Keratinocyte (primary cell): ENCODE data around the gene CD8A.

Source experiments
- EZH2 ChIP-seq: IDR thresholded peaks from one replicate; pipeline ENCODE4 v1.6.1; 2012; ENCODE audit warnings: inconsistent platforms, mild to moderate bottlenecking, low read length, moderate library complexity
- TF ChIP-seq, protein P1 (sequence below), 3 experiments: IDR thresholded peaks in 1 of 3; conservative IDR thresholded peaks in 1 of 3; optimal IDR thresholded peaks in 1 of 3; 2 replicates in 2 of 3; 3 replicates in 1 of 3; pipeline versions ENCODE3 to v1.5.1; 2011; ENCODE audit warnings: low read length in 3 of 3, mild to moderate bottlenecking in 3 of 3, moderate library complexity in 2 of 3, control low read depth in 1 of 3, inconsistent platforms in 1 of 3; ENCODE audit not compliant: insufficient read depth in 2 of 3; ENCODE audit errors: extremely low read depth in 1 of 3

DNA sequence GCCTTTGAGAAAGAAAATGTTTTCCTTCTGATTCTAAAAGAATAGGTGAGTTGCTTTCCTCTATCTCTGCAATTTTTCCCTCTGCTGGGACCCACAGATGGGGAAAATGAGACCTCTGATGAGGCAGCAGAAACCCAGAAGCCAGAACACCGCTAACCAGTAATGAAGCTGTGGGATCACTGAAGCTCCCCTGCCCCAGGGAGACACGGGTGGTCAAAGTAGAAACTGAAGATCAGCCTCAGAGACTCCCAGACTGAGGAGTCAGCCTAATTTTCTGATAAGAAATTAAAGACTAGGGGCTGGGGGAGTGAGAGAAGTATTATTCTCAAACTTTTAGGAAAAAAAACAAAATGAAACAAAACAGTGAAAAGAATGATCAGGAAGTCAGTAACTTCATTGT, 40.8 kb upstream of the CD8A start:
- TF ChIP-seq, protein P1, sequence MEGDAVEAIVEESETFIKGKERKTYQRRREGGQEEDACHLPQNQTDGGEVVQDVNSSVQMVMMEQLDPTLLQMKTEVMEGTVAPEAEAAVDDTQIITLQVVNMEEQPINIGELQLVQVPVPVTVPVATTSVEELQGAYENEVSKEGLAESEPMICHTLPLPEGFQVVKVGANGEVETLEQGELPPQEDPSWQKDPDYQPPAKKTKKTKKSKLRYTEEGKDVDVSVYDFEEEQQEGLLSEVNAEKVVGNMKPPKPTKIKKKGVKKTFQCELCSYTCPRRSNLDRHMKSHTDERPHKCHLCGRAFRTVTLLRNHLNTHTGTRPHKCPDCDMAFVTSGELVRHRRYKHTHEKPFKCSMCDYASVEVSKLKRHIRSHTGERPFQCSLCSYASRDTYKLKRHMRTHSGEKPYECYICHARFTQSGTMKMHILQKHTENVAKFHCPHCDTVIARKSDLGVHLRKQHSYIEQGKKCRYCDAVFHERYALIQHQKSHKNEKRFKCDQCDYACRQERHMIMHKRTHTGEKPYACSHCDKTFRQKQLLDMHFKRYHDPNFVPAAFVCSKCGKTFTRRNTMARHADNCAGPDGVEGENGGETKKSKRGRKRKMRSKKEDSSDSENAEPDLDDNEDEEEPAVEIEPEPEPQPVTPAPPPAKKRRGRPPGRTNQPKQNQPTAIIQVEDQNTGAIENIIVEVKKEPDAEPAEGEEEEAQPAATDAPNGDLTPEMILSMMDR (optimal IDR thresholded peaks at IDR 0.05 in 1 of 3, IDR thresholded peaks at IDR 0.05 in 1 of 3, conservative IDR thresholded peaks at IDR 0.05 in 1 of 3; ENCODE audit: extremely low read depth in 1 of 3, insufficient read depth in 2 of 3, low read length in 3 of 3), result no peak
- no peak for TF ChIP-seq EZH2
